GM23338 (cell line): Measurements from ENCODE around the gene DHX58. TPM values are rescaled to one million over a fixed set of nuclear protein-coding genes. Genes with fewer than 3 reads are reported as not detected.

Experiments
- ATAC-seq: fragments of 200-7000 bp; cut with Tn5 transposase; 3 replicates; pipeline ENCODE4 v1.9.1; 2020
- DNase-seq: peaks from one replicate; pipeline ENCODE4 v3.0.0-alpha.2; 2015; ENCODE audit warnings: low spot score
- H2AFZ ChIP-seq: fragments of 200-600 bp; sonication (generic); 2 replicates; pipeline ENCODE4 v1.8.0; 2016; ENCODE audit warnings: antibody characterized with exemption, mild to moderate bottlenecking, moderate library complexity
- H3F3A ChIP-seq: fragments of 200-600 bp; sonication (generic); replicated peaks from 2 replicates; pipeline ENCODE4 v1.8.0; 2017; ENCODE audit warnings: antibody characterized with exemption, mixed run types, low read depth
- H3K27ac ChIP-seq: fragments of 200-600 bp; sonication (generic); 2 replicates; pipeline ENCODE4 v1.6.1; 2016; ENCODE audit warnings: low read depth
- H3K27me3 ChIP-seq: fragments of 200-600 bp; sonication (generic); 2 replicates; pipeline ENCODE4 v1.8.0; 2016; ENCODE audit warnings: mild to moderate bottlenecking, mixed run types, moderate library complexity; ENCODE audit not compliant: insufficient read depth
- H3K36me3 ChIP-seq: fragments of 200-600 bp; sonication (generic); 2 replicates; pipeline ENCODE4 v1.8.0; 2016; ENCODE audit warnings: mild to moderate bottlenecking; ENCODE audit not compliant: insufficient read depth
- H3K4me1 ChIP-seq: fragments of 200-600 bp; sonication (generic); 2 replicates; pipeline ENCODE4 v1.8.0; 2016; ENCODE audit warnings: mild to moderate bottlenecking, moderate library complexity; ENCODE audit not compliant: insufficient read depth
- H3K4me2 ChIP-seq: fragments of 200-600 bp; sonication (generic); 2 replicates; pipeline ENCODE4 v1.7.1; 2017; ENCODE audit warnings: mixed run types
- H3K4me3 ChIP-seq: fragments of 200-600 bp; sonication (generic); 2 replicates; pipeline ENCODE4 v1.6.1; 2016; ENCODE audit warnings: mixed run types
- H3K79me2 ChIP-seq: fragments of 200-600 bp; sonication (generic); replicated peaks from 2 replicates; pipeline ENCODE4 v1.8.0; 2017; ENCODE audit warnings: mild to moderate bottlenecking; ENCODE audit not compliant: insufficient read depth
- H3K9me2 ChIP-seq: fragments of 200-600 bp; sonication (generic); 2 replicates; pipeline ENCODE4 v1.8.0; 2017; ENCODE audit not compliant: insufficient read depth
- H4K20me1 ChIP-seq: fragments of 200-600 bp; sonication (generic); replicated peaks from 2 replicates; pipeline ENCODE4 v1.8.0; 2017; ENCODE audit warnings: mild to moderate bottlenecking; ENCODE audit not compliant: insufficient read depth
- H3K27ac Mint-ChIP-seq: 2 replicates; pipeline ENCODE4 v1.8.0; 2020; ENCODE audit warnings: inconsistent platforms, mild to moderate bottlenecking, moderate library complexity, mixed read lengths
- H3K27me3 Mint-ChIP-seq: 3 replicates; pipeline ENCODE4 v1.8.0; 2022; ENCODE audit warnings: low read depth, mild to moderate bottlenecking, moderate library complexity, mixed read lengths, inconsistent platforms; ENCODE audit not compliant: insufficient read depth, poor library complexity
- H3K36me3 Mint-ChIP-seq: 3 replicates; pipeline ENCODE4 v1.8.0; 2021; ENCODE audit warnings: low read depth, mild to moderate bottlenecking, inconsistent platforms, moderate library complexity, mixed read lengths
- H3K4me1 Mint-ChIP-seq: 3 replicates; pipeline ENCODE4 v1.8.0; 2020; ENCODE audit warnings: mild to moderate bottlenecking, inconsistent platforms, mixed read lengths
- H3K4me3 Mint-ChIP-seq: 3 replicates; pipeline ENCODE4 v1.8.0; 2021; ENCODE audit warnings: moderate library complexity, mild to moderate bottlenecking, inconsistent platforms, mixed read lengths
- H3K9me3 Mint-ChIP-seq: 3 replicates; pipeline ENCODE4 v1.8.0; 2020; ENCODE audit warnings: moderate library complexity, mild to moderate bottlenecking, inconsistent platforms, mixed read lengths
- EZH2 ChIP-seq: fragments of 200-600 bp; sonication (generic); IDR thresholded peaks from one replicate; pipeline ENCODE4 v1.8.0; 2017; ENCODE audit warnings: antibody characterized with exemption, mild to moderate bottlenecking, low read depth; ENCODE audit not compliant: unreplicated experiment
- EZH2phosphoT487 ChIP-seq: fragments of 200-600 bp; sonication (generic); IDR thresholded peaks from one replicate; pipeline ENCODE4 v1.8.1; 2018; ENCODE audit warnings: antibody characterized with exemption; ENCODE audit not compliant: unreplicated experiment
- POLR2AphosphoS5 ChIP-seq: IDR thresholded peaks from 2 replicates; pipeline ENCODE4 v1.6.1; 2016; ENCODE audit warnings: antibody characterized with exemption, low read depth
- STAT1 ChIP-seq: IDR thresholded peaks from one replicate; pipeline ENCODE4 v1.6.1; 2016; ENCODE audit warnings: antibody characterized with exemption; ENCODE audit not compliant: unreplicated experiment
- ZNF114 ChIP-seq: fragments of 250-450 bp; sonication (Bioruptor Pico); IDR thresholded peaks from 2 replicates; pipeline ENCODE4 v1.5.0; 2020; ENCODE audit warnings: mild to moderate bottlenecking, moderate library complexity
- ZNF331 ChIP-seq: fragments of 250-450 bp; sonication (Bioruptor Pico); IDR thresholded peaks from 2 replicates; pipeline ENCODE4 v1.5.0; 2020; ENCODE audit warnings: low read depth, mild to moderate bottlenecking, moderate library complexity
- polyA plus RNA-seq: library from polyadenylated mRNA; unstranded; fragments of >200 nt; fragmentation: Nextera tagmentation; extraction: Ambion mirVana; gene quantifications from 2 replicates; pipeline ENCODE4 v1.2.1, GENCODE V29; 2016
- total RNA-seq: library from RNA; depleted of rRNA; stranded (reverse); fragments of >200 nt; shearing (Covaris generic); gene quantifications from 2 replicates; pipeline ENCODE4 v1.2.3, GENCODE V29; 2014
- TF ChIP-seq, protein P1 (sequence below), 2 experiments: fragments of 200-600 bp in 1 of 2; sonication (generic) in 1 of 2; conservative IDR thresholded peaks; 2 replicates each; pipeline versions ENCODE4 v1.5.1 to v1.6.1; 2016 to 2017; ENCODE audit warnings: antibody characterized with exemption in 2 of 2, low read depth in 2 of 2, mild to moderate bottlenecking in 2 of 2, moderate library complexity in 1 of 2
- TF ChIP-seq, protein P2 (sequence below): IDR thresholded peaks from 2 replicates; pipeline ENCODE4 v1.6.1; 2016; ENCODE audit warnings: antibody characterized with exemption
- TF ChIP-seq, protein P3 (sequence below): IDR thresholded peaks from one replicate; pipeline ENCODE4 v1.6.1; 2018; ENCODE audit warnings: antibody characterized with exemption; ENCODE audit not compliant: unreplicated experiment

The DHX58 gene
- total and polyA plus RNA-seq, 2 experiments from 2014 or later = 4.1 to 6.6 TPM

DNA sequence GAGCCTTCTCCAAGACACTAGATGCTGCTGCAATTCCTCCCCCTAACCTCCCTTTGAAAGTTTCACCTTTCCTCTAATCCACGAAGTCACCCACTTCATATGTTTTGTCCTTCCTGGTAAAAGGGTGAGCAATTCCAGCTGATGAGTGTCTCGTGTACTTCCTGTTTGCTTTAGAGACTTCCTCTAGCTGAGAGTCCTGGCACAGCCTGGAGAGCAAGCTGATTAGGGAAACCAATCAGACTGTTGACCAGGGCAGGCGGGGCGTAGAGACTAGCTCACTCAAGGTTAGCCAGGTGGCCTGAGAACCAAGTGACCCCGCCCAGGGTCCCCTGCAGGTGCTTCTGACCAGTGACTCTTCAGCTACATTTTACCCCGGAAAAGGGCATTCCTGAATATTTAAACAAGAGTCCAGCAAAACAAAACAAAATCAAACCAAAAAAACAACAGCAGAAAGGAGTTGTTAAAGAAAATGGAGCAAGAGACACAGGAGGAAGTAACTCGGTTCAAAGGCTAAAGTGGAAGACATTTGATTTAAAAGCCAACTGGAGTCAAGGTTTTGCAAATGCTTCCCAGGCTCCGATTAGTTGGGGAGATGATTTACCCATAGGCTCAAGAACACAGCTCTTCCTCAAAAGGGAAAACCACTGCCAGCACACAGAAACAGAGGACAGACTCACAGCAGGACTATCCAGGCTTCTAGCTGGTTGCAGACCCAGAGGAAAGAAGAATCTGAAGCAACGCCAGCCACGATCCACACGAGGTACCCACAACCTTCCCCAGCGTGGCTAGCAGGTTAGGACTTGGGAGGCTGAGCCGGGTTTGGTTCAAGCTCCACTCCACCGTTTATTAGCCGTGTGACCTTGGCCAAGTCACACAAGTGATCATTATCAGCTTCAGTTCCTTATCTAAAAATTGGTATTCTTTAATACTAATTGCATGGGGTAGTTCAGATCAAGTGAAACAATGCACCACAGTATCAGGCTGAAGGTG lies 23.4 kb upstream of the DHX58 start:
- Histone ChIP-seq H2AFZ (no peak overlapping the region), H4K20me1 (peaks cover 16% of the 10 kb centered on the region), H3K27ac (peak overlapping the region; percentile 84), H3K27me3 (no peaks in the 10 kb centered on the region), H3K9me2 (no peaks in the 10 kb centered on the region), H3K4me2 (no peak overlapping the region), H3F3A (0 out of 2 replicates have a peak, but pooled peaks cover 4% of the 10 kb centered on the region), H3K36me3 (no peaks in the 10 kb centered on the region; the same call in 1 of the 2 replicates), H3K79me2 (peaks cover 83% of the 10 kb centered on the region), H3K4me3 (no peak overlapping the region), H3K4me1 (peaks cover 10% of the 10 kb centered on the region)
- TF ChIP-seq POLR2AphosphoS5 (no peak), ZNF331 (CRISPR knock-in tag) (no peak), EZH2phosphoT487 (no peak), EZH2 (no peak), ZNF114 (CRISPR knock-in tag) (no peak), STAT1 (no peak)
- TF ChIP-seq, protein P1, sequence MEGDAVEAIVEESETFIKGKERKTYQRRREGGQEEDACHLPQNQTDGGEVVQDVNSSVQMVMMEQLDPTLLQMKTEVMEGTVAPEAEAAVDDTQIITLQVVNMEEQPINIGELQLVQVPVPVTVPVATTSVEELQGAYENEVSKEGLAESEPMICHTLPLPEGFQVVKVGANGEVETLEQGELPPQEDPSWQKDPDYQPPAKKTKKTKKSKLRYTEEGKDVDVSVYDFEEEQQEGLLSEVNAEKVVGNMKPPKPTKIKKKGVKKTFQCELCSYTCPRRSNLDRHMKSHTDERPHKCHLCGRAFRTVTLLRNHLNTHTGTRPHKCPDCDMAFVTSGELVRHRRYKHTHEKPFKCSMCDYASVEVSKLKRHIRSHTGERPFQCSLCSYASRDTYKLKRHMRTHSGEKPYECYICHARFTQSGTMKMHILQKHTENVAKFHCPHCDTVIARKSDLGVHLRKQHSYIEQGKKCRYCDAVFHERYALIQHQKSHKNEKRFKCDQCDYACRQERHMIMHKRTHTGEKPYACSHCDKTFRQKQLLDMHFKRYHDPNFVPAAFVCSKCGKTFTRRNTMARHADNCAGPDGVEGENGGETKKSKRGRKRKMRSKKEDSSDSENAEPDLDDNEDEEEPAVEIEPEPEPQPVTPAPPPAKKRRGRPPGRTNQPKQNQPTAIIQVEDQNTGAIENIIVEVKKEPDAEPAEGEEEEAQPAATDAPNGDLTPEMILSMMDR (conservative IDR thresholded peaks at IDR 0.05; ENCODE audit: low read depth in 2 of 2) = no peak
- TF ChIP-seq, protein P2, sequence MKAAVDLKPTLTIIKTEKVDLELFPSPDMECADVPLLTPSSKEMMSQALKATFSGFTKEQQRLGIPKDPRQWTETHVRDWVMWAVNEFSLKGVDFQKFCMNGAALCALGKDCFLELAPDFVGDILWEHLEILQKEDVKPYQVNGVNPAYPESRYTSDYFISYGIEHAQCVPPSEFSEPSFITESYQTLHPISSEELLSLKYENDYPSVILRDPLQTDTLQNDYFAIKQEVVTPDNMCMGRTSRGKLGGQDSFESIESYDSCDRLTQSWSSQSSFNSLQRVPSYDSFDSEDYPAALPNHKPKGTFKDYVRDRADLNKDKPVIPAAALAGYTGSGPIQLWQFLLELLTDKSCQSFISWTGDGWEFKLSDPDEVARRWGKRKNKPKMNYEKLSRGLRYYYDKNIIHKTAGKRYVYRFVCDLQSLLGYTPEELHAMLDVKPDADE = no peak
- TF ChIP-seq, protein P3, sequence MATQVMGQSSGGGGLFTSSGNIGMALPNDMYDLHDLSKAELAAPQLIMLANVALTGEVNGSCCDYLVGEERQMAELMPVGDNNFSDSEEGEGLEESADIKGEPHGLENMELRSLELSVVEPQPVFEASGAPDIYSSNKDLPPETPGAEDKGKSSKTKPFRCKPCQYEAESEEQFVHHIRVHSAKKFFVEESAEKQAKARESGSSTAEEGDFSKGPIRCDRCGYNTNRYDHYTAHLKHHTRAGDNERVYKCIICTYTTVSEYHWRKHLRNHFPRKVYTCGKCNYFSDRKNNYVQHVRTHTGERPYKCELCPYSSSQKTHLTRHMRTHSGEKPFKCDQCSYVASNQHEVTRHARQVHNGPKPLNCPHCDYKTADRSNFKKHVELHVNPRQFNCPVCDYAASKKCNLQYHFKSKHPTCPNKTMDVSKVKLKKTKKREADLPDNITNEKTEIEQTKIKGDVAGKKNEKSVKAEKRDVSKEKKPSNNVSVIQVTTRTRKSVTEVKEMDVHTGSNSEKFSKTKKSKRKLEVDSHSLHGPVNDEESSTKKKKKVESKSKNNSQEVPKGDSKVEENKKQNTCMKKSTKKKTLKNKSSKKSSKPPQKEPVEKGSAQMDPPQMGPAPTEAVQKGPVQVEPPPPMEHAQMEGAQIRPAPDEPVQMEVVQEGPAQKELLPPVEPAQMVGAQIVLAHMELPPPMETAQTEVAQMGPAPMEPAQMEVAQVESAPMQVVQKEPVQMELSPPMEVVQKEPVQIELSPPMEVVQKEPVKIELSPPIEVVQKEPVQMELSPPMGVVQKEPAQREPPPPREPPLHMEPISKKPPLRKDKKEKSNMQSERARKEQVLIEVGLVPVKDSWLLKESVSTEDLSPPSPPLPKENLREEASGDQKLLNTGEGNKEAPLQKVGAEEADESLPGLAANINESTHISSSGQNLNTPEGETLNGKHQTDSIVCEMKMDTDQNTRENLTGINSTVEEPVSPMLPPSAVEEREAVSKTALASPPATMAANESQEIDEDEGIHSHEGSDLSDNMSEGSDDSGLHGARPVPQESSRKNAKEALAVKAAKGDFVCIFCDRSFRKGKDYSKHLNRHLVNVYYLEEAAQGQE = no peak
- Mint-ChIP-seq H3K4me1 (peaks cover 27% of the 10 kb centered on the region), H3K36me3 (peaks cover 1% of the 10 kb centered on the region), H3K27me3 (peaks cover 6% of the 10 kb centered on the region), H3K27ac (peak overlapping the region; percentile 87), H3K4me3 (no peak overlapping the region), H3K9me3 (no peaks in the 10 kb centered on the region)
- DNase-seq = peak; percentile 43
- peak; percentile 40 for ATAC-seq
